Neural cell (in vitro differentiated cells): Measurements from ENCODE around the gene AGT.

Experiments used
- SMC3 ChIP-seq: fragments of 450-650 bp; conservative IDR thresholded peaks from 2 replicates; pipeline ENCODE4 v1.6.1; 2014; ENCODE audit warnings: antibody characterized with exemption, mild to moderate bottlenecking, moderate library complexity; ENCODE audit not compliant: poor library complexity
- TF ChIP-seq, protein P1 (sequence below): fragments of 450-650 bp; IDR thresholded peaks from 2 replicates; pipeline ENCODE4 v1.5.1; 2014; ENCODE audit warnings: antibody characterized with exemption, mild to moderate bottlenecking, moderate library complexity; ENCODE audit not compliant: poor library complexity, severe bottlenecking

DNA sequence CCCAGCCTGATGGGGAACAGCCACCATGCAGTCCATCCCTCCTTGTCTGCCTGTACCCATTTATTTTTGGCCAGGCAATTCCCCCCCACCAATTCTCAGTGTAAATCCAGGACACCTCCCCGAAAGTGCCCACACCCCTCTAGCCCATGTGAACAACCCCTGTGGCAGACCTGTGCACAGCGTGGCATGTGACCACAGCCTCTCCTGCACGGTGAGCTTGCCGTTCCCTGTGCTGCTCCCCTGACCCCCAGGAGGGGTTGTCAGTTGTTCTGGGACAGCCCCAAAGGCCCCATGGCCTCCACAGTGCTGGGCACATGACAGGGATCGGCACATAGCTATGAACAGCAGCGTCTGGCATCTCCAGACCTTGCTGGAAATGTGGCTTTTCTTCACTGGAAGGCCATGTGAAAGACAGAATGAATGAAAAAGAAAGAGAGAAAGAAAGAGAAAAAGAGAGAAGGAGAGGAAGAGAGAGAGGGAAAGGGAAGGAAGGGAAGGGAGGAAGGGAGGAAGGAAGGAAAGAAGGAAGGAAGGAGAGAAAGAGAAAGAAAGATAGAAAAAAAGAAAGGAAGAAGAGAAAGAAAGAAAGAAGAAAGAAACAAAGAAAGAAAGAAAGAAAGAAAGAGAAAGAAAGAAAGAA lies 37.2 kb upstream of the AGT start:
- TF ChIP-seq, protein P1, sequence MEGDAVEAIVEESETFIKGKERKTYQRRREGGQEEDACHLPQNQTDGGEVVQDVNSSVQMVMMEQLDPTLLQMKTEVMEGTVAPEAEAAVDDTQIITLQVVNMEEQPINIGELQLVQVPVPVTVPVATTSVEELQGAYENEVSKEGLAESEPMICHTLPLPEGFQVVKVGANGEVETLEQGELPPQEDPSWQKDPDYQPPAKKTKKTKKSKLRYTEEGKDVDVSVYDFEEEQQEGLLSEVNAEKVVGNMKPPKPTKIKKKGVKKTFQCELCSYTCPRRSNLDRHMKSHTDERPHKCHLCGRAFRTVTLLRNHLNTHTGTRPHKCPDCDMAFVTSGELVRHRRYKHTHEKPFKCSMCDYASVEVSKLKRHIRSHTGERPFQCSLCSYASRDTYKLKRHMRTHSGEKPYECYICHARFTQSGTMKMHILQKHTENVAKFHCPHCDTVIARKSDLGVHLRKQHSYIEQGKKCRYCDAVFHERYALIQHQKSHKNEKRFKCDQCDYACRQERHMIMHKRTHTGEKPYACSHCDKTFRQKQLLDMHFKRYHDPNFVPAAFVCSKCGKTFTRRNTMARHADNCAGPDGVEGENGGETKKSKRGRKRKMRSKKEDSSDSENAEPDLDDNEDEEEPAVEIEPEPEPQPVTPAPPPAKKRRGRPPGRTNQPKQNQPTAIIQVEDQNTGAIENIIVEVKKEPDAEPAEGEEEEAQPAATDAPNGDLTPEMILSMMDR, result no peak
- TF ChIP-seq SMC3, result no peak
